T-helper 1 cell (primary cell): Measurements from ENCODE around the gene ZNF711.
"Not testable (repeated sequence)": the region's sequence is repeated elsewhere in the genome, so short reads cannot be mapped to it uniquely, and the experiment has no call there.

Experiments used
- DNase-seq, 5 donors: peaks; one replicate each; pipeline ENCODE4 v3.0.0-alpha.2; 2012 to 2020
- total RNA-seq, 4 donors: gene quantifications; one replicate each; lab custom pipeline; 2026; lab: John Stamatoyannopoulos, UW

The ZNF711 gene
- total RNA-seq: 1.9 to 6.5 (median 4.5) reads per million in 4 donors

DNA sequence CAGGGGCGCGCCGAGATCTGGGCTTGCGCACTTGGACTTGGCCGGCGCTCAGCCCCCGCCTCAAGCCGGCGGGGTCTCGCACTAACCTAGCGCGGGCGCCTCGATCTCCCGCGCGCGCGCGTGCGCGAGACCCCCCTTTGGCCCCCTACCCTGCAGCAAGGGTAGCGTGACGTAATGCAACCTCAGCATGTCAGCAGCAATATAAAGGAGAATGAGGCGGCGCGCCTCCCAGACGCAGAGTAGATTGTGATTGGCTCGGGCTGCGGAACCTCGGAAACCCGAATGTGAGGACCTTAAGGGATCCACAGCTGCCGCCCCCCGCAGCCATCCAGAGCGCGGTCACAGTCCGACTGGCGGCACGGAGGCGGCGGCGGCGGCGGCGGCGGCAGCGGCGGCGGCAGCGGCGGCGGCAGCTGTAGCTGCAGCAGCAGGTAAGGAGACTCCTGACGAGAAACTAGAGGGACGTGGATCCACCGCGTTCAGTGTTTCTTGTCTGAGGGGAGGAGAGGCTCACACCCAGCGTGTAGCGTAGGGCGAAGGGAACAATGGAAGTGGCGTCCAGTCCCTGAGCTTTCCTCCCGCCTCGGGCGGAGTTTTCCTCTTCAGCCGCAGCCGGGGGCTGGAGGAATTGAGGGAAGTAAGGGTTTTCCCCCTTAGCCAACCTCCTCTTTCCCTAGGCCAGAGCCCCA is at the start of gene ZNF711, which contains the start of gene SATL1:
Gene ZNF711 (plus strand): TSS at position 231 of the 689 bp plus-strand sequence. CDS start 3,582 bp downstream, outside the sequence.
Gene SATL1 (minus strand): TSS at position 19 of the 689 bp plus-strand sequence. CDS start 134,811 bp downstream, outside the sequence.
- DNase-seq: no peak

DNA sequence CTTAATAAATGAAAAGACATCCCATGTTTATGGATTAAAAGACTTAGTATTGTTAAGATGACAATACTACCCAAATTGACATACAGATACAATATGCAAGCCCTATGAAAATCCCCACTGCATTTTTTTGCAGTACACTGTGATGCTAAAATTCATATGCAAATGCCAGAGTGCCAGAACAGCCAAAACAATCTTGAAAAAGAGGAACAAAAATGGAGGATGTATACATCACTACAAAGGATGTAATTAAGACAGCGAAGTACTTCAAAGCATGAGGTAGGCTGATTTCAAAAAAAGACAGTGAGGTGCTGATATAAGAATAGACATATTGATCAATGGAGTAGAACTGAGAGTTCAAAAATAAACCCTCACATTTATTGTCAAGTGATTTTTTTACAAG is 47.5 kb upstream of the ZNF711 start:
- no peak for DNase-seq

DNA sequence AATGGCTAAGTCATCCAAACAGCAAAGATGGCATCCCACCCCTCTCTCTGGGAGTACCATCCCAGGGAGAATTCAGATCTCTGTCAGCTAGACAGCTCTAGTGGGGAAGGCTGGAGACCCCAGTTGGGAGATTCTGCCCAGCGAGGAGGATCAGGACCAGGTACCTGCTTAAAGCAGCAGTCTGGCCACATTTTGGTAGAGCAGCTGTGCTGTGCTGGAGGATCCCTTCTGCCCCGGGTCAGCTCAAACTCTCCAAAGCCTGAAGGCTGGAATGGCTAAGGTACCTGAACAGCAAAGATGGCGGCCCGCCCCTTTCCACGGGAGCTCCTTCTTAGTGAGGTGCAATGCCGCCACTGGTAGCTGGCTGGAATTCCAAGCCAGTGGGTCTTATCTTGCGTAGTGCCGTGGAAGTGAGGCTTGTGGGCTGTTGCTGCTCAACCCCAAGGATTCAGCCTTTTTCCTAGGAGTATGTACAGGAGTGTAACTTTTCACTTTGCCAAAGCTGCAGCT is 40.3 kb upstream of the ZNF711 start:
- DNase-seq: no peak

DNA sequence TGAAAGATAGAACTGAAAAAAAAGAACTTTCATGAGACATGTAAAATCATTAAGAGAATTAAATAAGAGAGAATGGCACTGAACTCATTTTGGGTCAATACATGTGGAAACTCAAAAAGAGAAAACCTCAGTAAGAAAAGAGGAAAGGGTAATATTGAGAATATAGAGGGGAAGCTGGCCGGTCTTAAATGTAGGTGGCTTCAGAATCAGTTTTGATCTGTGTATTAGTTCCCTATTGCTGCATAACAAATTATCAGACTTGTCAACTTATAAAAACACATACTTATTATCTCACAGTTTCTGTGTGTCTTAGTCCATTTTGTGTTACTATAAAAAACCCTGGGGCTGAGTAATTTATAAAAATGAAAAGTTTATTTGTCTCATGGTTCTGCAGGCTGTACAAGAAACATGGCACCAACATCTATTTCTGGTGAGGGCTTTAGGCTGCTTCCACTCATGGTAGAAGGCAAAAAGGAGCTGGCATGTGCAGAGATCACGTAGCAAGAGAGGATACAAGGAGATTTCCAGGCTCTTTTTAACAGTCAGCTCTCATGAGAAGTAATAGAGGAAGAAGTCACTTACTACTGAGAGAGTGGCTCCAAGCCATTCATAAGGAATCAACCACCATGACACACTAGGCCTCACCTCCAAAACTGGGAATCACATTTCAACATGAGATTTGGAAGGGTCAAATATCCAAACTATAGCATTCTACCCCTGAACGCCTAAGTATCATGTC is 29.8 kb upstream of the ZNF711 start:
- no peak for DNase-seq

DNA sequence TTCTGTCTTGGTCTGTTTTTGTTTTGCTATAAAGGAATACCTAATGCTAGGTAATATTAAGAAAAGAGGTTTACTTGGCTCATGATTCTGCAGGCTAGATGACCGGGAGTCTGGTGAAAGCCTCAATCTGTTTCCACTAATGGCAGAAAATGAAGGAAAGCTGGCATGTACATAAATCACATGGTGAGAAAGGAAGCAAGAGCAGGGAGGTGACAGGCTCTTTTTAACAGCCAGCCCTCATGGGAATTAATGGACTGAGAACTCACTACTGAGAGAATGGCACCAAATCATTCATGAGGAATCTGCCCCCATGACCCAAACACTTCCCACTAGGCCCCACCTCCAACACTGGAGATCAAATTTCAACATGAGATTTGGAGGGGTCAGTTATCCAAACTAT is 27.8 kb upstream of the ZNF711 start:
- no peak for DNase-seq

DNA sequence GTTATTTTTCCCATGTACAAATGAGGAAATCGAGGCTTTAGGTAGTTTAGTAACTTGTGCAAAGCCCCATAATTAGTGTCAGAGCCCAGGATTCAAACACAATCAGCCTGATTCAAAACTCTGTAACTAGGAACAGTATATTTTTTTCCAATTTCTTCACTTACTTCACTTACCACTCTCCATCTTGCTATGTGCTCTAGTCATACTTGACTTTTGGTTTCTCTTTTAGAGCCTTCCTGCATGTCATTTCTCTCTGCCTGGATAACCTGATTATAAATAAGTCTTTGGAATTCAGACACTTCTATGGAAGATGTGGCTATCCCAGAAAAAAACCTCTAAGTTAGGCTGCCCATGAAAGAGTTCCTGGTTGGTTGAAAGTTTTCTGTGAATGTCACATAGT is 22.4 kb upstream of the ZNF711 start:
- DNase-seq: no peak

DNA sequence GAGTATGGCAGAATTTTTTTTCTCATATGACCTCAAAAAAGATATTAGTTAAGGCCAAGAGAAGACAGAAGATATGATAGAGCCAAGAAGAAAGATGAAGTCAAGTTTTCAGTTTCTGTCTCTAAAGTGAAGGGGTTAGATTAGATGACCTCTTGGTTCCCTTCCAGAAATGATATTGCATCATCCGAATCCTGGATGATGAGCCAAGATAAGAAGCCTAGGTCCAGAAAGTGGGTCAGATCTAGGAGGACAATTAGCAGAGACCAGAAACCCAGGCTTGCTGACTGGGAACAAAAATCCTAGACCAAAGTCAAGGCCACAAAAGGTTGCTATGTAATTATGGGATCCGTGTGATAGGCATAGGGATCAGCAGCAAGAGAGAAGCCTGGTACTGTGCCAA is 20.4 kb upstream of the ZNF711 start:
- no peak for DNase-seq

DNA sequence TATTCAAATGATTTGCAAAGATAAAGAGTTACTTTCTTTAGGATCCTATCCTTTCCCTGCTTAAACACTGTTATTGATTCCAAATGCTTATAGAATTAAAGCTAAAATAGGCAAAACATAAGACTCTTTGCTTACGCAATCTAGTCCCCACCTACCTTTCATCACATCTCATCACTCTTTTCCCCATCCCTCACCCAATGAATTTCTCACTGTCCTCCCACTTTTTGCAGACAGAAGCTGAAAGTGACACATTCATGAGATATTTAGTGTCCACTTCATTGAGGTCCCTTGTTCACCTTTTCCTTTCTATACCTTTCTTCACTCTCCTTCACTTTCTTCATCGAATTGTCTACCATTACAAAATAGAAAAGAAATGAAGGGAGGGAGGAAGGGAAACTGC is 636 bp upstream of the ZNF711 start:
- no peak for DNase-seq

DNA sequence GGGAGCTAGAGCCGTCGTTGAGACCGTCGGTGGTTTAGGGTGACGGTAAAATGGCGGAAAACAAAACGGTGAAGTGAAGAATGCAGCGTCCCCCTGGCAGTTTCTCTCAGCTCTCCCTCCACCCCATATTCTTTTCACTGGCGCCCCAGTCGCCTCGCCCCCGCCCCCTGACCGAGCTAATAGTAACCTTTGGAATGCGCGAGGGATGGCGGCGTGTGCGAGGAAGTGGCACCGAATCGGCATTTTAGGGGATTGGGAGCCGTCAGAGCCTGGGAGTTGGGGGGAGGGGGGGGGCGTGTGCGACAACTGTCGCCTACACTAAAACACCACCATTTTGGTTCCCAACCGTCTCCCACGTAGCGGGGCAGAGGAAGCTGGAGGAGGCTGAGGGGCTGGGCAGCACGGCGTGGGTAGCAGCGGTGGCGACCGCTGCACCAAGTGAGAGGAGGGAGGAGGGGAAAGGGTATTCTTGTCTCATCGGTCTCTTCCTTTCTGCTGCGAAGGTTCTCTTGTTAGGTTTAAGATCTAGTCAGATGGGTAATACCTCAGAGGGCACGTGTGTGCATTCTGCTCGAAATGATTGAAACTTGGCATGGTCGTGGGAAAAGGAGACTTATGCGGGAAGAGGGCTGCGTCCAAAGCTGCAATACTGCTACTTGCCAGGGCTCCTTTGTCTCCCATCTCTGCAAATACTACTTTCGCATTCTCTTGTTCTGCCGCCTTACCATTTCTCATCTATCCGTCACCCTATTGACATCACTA is 840 bp downstream of the ZNF711 start:
- peak in 1 of 5 donors; percentile 0 for DNase-seq

DNA sequence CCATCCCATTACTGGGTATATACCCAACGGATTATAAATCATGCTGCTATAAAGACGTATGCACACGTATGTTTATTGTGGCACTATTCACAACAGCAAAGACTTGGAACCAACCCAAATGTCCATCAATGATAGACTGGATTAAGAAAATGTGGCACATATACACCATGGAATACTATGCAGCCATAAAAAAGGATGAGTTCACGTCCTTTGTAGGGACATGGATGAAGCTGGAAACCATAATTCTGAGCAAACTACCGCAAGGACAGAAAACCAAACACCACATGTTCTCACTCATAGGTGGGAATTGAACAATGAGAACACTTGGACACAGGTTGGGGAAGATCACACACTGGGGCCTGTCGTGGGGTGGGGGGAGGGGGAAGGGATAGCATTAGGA is 41.5 kb downstream of the ZNF711 start:
- not testable (repeated sequence) for DNase-seq

DNA sequence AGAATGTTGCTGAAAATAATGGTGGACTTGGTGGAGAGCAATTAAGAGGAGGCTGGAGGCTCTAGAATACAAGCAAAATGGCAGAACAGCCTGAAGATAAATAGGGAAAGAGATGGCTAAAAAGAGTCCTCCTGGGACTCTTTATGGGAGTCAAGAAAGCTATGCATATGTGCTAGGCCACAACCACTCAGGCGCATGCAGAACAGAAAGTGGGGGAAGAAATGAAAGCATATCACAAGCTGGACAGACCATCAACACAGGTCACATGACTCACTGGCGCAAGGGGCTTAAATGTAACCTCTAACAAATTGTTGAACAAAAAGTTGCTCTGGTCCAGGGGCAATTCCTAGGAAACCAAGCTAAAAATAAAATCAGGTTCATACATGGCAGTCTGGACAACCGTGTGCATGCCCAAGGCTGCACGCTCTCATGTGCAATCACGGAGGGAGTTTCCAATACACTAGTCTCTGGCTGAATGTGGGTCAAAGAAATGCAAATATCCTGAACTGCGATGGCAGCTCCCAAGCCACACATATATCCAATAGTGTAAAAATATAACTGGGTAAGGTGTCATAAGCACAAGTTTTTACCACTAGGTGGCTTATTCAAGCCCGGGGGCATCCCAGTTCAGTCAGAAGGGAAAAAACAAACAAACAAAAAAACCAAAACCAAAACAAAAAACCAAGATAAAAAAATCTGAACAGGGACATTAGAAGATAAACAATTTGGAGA is 45.4 kb downstream of the ZNF711 start:
- DNase-seq: no peak

DNA sequence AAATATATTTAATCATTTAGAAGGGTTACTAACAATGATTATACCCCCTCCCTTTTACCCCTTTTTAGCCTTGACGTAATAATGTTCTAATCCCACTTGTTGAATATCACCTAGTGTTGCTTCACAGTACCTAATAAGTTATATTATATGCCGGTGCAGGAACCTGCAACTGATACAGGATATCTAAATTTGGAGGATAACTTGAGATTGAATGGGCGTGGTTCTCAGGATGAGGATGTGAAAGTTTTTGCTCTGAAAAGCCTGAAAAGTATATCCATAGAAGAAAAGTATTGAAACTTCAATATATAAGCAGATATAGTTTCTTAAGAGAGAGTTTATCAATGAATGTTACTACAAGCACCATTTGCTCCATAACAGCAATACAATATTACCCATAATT is 59.8 kb downstream of the ZNF711 start:
- no peak for DNase-seq

DNA sequence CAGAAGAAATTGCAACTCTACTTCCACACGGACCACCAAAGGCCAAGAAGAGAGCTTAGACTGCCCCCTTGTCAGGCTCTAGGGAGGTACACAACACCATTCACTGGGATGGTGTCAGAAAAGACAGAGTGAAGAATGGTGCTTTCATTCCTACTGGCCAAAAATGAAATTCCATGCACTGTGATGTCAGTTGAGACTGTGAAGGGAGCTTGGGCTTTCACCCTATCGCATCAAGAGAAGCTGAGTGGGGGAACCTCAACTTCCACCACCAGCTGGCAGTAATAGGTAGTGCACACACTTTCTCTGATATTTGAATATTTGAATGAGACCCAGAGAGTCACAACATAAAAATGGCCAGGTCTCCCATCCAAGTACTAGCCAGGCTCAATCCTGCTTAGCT is 65.9 kb downstream of the ZNF711 start:
- no peak for DNase-seq

DNA sequence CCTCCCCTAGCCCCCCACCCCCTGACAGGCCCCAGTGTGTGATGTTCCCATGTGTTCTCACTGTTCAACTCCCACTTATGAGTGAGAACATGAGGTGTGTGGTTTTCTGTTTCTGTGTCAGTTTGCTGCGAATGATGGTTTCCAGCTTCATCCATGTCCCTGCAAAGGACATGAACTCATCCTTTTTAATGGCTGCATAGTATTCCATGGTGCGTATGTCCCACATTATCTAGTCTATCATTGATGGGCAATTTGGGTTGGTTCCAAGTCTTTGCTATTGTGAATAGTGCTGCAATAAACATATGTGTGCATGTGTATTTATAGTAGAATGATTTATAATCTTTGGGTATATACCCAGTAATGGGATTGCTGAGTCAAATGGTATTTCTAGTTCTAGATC is 67.6 kb downstream of the ZNF711 start:
- DNase-seq: not testable (repeated sequence)
